ENCODE data around the gene TM4SF1. TPM values are rescaled to one million over a fixed set of nuclear protein-coding genes. Genes with fewer than 3 reads are reported as not detected.

The TM4SF1 gene
- total RNA-seq, 1 experiment from 2014 or later, result 535 TPM

DNA sequence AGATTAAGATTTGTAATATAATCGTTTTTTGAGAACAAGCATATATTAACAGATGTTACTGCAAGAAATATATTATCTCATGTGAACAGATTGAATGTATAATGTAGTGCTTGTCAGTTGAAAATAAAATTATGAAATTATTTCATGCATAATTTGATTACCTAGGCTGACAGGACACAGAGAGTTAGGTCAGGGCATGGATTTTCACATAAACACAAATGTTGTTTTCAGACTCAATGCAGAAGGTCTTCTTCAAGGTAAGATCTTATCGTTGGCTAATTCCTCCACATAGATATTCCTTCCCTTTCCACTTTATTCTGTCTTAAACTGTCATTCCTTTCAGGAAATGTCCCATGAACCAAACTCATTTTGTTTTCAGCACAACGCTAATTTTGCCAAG is 20.1 kb upstream of the TM4SF1 start:
- no peak overlapping the region for H2AFZ ChIP-seq (ENCODE audit: low read length)
- H3K9ac ChIP-seq (ENCODE audit: low read length), result peak overlapping the region; percentile 45
- H3K4me1 ChIP-seq (ENCODE audit: insufficient read depth, low read length), result peaks cover 89% of the 10 kb centered on the region
- 0 out of 2 replicates have a peak overlapping the region, but pooled peaks have one; percentile 25 for H3K4me2 ChIP-seq (ENCODE audit: low read length)
- DNase-seq (no peak), ATAC-seq (no peak)
- H3K79me2 ChIP-seq (ENCODE audit: low read length), result no peaks in the 10 kb centered on the region
- POLR2A ChIA-PET (ENCODE audit: unreplicated experiment), result no interaction called here
- TF ChIP-seq, protein P1, sequence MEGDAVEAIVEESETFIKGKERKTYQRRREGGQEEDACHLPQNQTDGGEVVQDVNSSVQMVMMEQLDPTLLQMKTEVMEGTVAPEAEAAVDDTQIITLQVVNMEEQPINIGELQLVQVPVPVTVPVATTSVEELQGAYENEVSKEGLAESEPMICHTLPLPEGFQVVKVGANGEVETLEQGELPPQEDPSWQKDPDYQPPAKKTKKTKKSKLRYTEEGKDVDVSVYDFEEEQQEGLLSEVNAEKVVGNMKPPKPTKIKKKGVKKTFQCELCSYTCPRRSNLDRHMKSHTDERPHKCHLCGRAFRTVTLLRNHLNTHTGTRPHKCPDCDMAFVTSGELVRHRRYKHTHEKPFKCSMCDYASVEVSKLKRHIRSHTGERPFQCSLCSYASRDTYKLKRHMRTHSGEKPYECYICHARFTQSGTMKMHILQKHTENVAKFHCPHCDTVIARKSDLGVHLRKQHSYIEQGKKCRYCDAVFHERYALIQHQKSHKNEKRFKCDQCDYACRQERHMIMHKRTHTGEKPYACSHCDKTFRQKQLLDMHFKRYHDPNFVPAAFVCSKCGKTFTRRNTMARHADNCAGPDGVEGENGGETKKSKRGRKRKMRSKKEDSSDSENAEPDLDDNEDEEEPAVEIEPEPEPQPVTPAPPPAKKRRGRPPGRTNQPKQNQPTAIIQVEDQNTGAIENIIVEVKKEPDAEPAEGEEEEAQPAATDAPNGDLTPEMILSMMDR (conservative IDR thresholded peaks at IDR 0.05; ENCODE audit: low read depth, low read length), result no peak
- no peak for TF ChIP-seq EZH2 (IDR thresholded peaks at IDR 0.05; ENCODE audit: low read length, unreplicated experiment)
- TF ChIP-seq EZH2phosphoT487 (IDR thresholded peaks at IDR 0.05; ENCODE audit: borderline replicate concordance, low read length), result no peak
- intact Hi-C loops (cut with micrococcal nuclease), result no loop called here
- peak overlapping the region; percentile 96 for H3K27ac ChIP-seq (ENCODE audit: low read length)
- CTCF ChIA-PET, result no interaction called here
- H3K9me3 ChIP-seq (ENCODE audit: low read length), result no peaks in the 10 kb centered on the region
- peaks cover 22% of the 10 kb centered on the region for H3F3A ChIP-seq (ENCODE audit: low read length, unreplicated experiment)
- H3K27me3 ChIP-seq (ENCODE audit: low read length), result no peaks in the 10 kb centered on the region
- BruUV-seq (replicated peaks), result no TSS peak
- no peaks in the 10 kb centered on the region for H3K9me2 ChIP-seq (replicated peaks; ENCODE audit: low read length)
- no peak overlapping the region for H3K4me3 ChIP-seq (ENCODE audit: low read length)
- no peaks in the 10 kb centered on the region for H3K36me3 ChIP-seq (ENCODE audit: low read depth, low read length)
- no peaks in the 10 kb centered on the region for H4K20me1 ChIP-seq (ENCODE audit: low read length)

DNA sequence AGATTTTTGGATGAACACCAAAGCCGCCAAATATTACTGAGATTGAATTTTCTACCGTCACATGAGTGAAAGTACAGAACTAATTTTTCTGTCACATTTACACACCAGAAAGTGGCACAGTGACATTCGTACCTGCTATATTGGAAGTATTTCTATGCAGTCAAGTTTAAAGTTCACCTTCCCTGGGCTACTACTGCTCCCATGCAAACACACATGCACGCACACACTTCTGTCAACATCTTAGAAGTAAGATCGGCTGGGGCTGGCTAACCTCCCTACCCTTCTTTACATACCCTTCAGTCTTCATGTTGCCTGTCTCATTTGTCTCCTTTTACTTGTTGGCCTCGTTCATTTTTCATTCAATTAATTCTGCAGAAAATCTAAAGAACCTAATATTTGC is 19.0 kb upstream of the TM4SF1 start:
- Histone ChIP-seq H3K4me3 (ENCODE audit: low read length) (peak overlapping the region; percentile 33; the same call in 1 of the 2 replicates), H3K27ac (ENCODE audit: low read length) (peak overlapping the region; percentile 96), H3K36me3 (ENCODE audit: low read depth, low read length) (no peaks in the 10 kb centered on the region), H2AFZ (ENCODE audit: low read length) (no peak overlapping the region), H3K9me3 (ENCODE audit: low read length) (no peaks in the 10 kb centered on the region), H3K27me3 (ENCODE audit: low read length) (no peaks in the 10 kb centered on the region), H3K9ac (ENCODE audit: low read length) (peak overlapping the region; percentile 87), H3K79me2 (ENCODE audit: low read length) (no peaks in the 10 kb centered on the region), H4K20me1 (ENCODE audit: low read length) (no peaks in the 10 kb centered on the region), H3K4me2 (ENCODE audit: low read length) (peak overlapping the region; percentile 68), H3K9me2 (replicated peaks; ENCODE audit: low read length) (no peaks in the 10 kb centered on the region), H3K4me1 (ENCODE audit: insufficient read depth, low read length) (peaks cover 87% of the 10 kb centered on the region), H3F3A (ENCODE audit: low read length, unreplicated experiment) (peaks cover 20% of the 10 kb centered on the region)
- no peak for TF ChIP-seq EZH2 (IDR thresholded peaks at IDR 0.05; ENCODE audit: low read length, unreplicated experiment)
- no peak for TF ChIP-seq EZH2phosphoT487 (IDR thresholded peaks at IDR 0.05; ENCODE audit: borderline replicate concordance, low read length)
- TF ChIP-seq, protein P1 (conservative IDR thresholded peaks at IDR 0.05; ENCODE audit: low read depth, low read length), result no peak
- BruUV-seq (replicated peaks), result TSS peak; percentile 25
- ChIA-PET CTCF (no interaction called here), POLR2A (ENCODE audit: unreplicated experiment) (interaction anchor here (1.0 kb wide), 1 partner anchor 18 kb away, joined by 3 read pairs; no protein-coding TSS in a partner anchor)
- intact Hi-C loops (cut with micrococcal nuclease), result no loop called here
- DNase-seq, result no peak
- ATAC-seq, result no peak

Measured in PC-3 (cell line).